ENCODE results near the gene HMGN4.

The HMGN4 gene

DNA sequence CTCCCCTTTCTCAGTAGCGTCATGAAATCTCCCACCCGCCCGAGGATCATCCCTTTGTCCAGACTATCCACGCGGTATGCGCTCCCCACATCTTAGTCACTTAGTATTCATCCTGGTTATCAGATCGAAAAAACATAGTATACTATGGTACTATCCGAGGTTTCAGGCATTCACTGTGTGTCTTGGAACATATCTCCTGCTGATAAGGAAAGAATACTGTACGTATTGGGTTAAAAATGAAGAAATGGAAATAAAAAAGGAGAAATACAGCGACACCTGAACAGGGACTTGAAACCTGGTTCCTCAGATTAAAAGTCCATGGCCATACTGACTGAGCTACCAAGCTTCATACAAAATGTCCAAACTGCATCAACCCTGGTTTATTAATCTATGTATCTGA is 14.0 kb downstream of the HMGN4 start:
- DNase-seq (ENCODE audit: low read depth), result no peak

DNA sequence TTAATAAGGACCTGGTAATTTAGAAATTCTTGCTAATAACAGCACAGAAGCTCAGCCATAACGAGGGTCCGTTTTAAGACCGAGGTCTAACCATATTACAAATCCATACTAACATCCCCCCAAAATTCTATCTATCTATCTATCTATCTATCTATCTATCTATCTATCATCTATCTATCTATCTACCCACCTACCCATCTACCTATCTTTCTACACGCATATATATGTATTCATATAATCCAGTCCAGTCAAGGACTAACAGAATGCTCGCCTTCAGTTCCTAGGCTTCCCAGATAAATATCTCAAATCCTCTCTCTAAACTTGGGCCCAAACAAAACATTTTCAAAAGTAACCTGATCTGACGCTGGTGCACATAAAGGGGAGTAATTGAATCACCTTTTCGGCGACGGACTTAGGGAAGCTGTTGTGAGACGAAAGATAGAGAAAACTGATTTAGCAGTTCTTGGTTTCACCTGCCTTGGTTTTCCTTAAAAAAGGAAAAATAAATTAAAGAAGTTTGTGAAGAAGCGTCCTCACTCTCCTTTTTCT is 14.5 kb downstream of the HMGN4 start:
- no peak for DNase-seq (ENCODE audit: low read depth)

DNA sequence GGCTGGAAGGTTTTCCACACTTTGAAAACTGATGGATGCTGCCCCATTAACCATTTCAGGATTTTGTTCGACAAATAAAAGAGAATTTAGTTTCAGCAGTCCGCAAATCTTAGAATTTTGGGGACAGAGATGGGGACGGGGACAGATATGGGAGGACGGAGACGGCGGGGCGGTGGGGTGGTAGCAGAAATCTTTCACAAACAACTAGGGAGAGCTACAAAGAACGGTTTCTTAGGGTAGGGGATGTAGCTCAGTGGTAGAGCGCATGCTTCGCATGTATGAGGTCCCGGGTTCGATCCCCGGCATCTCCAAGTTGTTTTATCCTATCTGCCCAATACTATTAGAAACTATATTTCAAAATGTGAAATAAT is 15.1 kb downstream of the HMGN4 start:
- DNase-seq (ENCODE audit: low read depth), result peak; percentile 59

DNA sequence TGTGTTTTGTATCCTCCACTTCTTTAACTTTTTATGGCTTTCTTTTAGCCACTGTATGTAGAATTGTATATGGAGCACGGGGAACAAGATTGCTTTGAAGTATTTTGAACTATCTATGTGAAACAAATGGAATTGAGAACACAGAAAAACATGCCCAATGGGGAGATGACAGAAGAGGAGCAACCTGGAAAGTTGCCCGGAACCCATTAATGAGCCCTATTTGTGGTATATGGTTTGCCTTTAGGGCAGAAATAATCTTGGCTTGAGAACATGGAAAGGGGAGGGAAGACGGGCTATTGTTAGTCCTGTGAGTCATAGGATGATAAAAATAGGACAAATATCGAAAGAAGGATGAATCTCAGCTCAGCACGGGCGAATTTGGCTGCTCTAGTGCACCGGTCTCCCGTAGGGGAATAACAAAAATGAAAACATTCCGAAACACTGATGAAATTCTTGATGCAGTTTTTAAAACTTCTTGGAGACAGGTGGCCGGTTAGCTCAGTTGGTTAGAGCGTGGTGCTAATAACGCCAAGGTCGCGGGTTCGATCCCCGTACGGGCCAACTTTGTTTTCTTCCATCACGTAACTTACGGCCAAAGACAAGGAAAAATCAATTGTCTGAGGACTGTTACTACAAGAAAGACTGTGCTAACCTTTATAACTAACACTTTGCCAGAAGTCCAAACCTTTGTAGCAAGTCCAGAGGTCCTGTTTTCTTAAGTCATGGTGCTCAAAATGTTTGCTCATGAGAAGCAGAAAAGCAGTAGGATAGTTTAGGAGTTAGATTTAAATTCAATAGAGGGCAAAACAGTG is 15.7 kb downstream of the HMGN4 start:
- DNase-seq (ENCODE audit: low read depth), result peak; percentile 56

DNA sequence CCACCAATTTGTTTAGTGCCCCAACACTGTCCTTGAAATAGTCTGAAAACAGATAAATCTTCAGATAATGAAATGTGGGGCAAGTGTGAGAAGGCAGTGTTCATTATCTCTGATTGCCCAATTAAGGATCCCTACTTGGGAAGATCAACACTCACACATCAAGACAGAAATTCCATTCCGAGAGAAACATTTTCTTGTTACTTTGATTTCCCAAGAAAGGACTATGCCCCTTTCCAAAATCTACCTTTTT is 16.2 kb downstream of the HMGN4 start:
- no peak for DNase-seq (ENCODE audit: low read depth)

DNA sequence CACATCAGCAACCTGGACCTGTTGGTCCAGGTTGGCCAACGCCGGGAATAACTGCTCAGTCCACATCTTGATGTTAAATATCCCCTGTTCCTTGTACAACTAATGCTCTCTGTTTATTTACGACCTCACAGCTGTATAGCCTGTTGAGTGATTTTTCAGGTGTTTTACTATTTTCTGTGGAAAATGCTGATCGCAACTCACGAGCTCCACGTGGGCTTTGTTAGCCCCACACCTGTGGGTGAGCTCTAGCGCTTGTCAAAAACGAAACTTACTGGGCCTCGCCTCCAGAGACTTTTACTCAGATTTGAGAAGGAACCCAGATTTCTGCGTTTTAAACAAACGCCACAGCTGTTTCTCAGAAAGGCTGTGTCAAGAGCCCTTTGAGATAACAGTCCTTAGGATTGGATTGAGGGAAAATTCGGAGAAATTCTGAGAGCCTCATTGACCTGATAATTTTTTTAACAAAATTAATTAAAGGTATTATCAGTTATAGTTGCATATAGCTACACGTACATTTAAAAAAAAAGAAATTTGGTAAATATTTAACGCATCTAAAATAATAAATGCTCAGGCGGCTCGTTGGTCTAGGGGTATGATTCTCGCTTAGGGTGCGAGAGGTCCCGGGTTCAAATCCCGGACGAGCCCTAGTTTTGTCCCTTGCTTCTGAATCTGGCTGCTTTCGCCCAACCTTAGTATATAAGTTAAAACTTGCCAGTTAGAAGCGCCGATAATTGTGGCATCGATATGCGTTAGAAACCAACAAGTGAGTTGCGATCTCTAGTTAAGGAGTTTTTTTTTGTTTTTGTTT is 16.7 kb downstream of the HMGN4 start:
- no peak for DNase-seq (ENCODE audit: low read depth)

DNA sequence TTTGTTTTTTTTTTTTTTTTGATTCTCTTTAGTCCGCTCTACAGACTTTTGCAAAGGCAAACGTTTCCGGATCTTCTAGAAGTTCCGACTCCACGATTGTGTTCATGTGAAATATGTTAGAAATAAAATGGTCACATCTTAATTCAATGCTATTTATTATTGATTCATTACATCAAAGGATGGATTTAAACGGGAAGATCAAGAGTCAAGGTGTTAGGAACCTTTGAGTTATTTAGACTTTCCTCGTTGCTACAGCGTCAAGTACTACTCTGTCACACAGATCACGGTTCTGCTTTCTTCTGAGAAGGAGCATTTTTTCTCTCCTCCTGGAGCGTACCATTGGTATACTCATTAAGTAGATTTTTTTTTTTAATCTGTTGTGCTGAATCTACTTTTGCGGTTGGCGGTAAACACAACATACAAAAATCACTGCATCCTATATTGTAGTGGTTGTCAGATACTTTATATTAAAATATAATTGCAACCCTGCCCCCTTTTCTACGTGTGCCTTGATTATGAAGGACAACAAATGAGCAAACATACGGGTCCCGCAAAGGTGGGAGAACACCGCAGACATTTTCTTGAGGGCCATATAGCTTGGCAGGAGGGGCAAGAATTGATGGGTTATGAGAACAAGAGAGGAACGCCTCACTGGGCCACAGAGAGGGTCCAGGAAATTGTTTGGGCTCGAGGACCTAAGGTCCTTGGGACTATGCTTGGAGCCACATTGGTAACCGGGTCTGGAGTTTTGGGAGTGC is 17.5 kb downstream of the HMGN4 start:
- no peak for DNase-seq (ENCODE audit: low read depth)

DNA sequence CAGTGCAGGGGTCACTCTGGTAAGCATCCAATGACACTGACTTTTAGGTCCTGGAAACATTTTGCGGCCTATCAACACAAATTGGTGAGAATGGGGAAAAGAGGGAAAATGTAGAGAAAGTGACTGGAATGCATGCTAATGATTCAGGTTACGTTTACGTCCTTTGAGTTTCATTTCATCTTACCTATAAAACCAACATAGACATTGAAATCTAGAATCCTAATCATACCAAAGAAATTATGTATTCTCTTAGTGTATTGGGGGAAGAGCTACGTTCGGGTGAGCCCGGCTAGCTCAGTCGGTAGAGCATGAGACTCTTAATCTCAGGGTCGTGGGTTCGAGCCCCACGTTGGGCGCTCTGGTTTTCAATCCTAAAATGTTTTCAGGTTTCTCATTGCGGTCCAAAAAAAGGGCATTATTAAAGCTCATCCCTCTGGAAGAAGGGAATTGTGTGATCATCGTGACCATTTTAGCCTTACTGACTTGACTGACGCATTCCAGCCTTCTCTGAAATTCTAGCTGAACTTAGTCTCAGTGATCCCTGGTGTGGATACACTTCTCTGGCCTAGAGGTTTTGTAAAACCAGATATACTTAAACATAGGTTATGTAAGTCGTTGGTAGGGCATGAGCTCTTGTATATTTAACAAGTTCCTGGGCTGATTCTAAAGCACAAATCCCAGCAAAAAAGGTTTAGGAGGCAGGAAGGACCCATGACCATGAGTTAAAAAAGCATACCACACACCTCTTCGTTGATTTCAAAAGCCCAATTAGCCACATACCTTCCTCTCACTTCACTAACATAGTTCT is 18.3 kb downstream of the HMGN4 start:
- no peak for DNase-seq (ENCODE audit: low read depth)

DNA sequence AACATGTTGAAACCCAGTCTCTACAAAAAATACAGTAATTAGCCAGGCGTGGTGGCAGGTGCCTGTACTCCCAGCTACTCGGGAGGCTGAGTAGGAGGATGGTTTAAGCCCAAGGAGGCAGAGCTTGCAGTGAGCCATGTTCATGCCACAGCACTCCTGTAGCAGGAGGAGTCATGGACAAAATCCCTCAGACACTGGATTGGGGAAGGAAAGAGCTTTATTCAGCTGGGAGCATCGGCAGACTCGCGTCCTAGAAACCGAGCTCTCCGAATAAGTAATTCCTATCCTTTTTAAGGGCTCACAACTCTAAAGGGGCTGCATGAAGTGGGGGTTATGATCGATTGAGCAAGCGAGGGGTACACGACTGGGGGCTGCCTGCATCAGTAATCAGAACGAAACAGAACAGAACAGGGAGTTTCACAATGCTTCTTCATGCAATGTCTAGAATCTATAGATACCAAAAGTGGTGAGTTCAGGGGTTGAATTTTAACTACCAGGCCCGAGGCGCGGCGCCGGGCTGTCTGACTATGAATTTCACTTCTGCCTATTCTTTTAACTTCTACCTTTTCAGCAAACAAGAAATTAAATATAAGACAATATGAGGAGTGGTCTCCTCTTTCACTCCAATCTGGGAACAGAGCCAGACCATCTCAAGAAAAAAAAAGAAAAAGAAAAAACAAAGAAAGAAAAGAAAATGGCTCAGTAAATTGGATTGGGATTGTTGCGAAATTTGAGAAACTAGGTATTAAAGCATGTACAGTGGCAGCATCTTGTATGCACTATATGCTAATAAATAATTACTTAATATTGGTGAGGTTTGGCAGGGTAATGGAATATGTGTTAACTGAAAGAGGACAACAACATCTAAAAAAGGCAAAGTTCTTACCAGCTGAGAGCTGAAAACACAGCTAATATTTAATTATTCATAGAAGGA is 23.6 kb downstream of the HMGN4 start:
- no peak for DNase-seq (ENCODE audit: low read depth)

DNA sequence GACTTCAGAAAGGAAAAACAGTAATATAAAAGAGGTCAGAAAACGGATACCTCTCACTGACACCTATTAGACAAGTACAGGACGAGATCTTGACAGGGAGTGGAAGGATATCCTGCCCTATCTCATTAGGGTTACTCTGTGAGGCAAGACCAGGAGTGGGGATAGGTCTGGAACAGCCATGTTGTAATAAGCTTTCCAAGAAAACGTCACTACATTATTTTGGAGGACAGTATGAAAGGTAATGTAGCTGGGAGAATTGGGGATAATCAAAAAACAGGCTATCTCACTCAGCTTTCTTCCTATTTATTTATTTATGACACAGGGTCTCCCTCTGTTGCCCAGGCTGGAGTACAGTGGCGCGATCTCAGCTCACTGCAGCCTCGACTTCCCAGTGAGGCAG is 25.3 kb downstream of the HMGN4 start:
- no peak for DNase-seq (ENCODE audit: low read depth)

DNA sequence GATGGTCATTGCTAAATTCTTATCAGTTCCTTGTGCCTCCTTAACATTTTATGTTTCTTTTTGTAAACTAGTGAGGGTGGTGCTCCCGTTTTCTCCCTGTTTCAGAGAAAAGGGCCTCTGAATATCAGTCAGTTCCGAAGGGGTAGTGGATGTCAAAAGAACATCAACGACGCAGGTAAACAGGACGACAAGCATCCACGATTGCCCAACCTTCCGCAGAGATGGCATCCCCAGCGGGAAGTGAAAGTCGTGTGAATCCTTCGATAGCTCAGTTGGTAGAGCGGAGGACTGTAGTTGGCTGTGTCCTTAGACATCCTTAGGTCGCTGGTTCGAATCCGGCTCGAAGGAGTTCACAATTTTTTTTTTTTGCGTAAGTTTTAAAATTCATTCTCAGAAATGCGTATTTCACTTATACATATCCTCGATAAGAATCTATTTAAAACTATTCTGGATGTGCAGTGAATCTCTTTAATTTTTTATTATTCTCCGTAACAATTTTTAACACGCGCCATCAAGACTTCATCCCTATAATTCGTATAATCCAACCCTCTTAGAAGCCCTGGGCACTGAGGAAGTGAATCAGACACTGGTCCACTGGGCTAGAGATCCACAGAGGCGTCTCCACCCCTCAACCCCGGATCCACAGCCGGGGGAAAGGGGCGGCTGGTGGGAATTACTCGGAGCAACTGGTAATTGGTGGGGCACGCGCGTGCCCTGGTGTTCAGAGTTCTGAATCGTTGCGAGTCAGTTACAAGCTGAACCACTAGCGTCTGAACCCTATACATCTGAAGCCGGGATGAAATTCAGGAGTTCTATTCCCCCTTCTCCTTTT is 30.7 kb downstream of the HMGN4 start:
- peak; percentile 100 for DNase-seq (ENCODE audit: low read depth)

DNA sequence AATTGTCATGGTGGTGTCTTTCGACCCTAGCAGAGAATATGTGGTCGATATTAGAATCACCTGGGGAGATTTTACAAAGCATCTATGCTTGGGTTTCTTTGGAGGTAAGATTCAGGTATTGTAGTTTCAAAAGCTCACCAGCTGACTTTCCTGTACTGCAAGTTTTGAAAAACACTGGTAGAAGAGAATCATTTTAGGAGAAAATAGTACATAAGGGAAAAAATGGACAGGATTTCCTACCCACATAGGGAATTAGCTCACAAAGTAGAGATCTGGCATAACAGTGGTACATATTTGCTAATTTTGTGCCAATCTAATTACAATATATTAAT is 31.2 kb downstream of the HMGN4 start:
- no peak for DNase-seq (ENCODE audit: low read depth)

DNA sequence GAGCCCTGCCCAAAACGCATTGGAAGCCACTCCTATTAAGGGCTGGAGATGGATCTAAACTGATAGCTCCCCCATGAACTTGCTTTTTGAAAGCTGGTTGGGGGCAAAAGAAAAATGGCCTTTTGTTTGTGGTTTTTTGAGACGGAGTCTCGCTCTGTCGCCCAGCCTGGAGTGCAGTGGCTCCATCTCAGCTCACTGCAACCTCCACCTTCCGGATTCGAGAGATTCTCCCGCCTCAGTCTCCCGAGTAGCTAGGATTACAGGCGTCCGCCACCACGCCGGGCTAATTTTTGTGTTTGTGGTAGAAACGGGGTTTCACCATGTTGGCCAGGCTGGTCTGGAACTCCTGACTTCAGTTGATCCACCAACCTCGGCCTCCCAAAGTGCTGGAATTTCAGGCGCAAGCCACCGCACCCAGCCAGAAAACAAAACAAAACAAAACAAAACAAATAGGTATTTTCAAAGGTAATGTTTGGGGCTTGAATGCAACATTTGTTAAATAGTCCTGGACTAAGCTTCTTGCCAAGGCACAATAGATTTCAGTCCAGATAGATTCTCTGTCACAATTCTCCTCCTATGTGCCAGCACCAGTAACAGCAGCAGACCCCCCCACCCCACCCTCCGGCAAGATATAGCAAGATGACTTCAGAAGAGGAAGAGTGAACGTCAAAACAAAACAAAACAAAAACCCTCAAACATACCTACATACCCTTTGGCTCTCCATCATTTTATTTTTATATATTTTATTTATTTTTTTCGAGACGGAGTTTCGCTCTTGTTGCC is 32.1 kb downstream of the HMGN4 start:
- DNase-seq (ENCODE audit: low read depth), result no peak

DNA sequence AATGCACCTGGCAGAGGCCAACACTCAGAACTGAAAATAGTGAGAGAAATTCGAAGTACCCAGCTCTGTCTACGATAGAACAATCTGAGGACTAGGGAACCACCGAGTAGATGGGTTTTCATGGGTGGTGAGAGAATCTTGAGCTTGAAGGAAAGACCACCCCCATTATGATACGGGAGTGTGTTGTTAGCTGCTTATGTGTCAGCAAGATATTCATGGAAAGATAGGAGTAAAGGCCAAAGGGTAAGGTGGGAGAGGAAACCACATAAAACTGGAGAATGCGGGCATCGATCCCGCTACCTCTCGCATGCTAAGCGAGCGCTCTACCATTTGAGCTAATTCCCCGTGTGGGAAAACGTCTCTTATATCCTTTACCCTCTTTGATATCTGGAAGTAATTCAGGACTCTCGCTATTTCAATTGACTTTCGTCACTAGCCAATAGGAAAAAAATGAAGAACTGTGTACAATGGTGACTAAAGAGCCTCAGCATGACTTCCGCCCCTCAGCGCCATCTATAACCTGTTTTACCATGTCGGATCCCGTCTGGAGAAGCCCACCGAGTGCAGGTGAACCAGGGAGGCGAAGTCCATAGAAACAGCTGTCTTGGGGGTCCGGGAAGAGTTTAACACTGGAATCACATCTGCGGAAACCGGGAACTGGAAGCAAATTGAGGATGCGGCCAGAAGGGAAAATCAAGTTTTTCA is 33.6 kb downstream of the HMGN4 start:
- DNase-seq (ENCODE audit: low read depth), result no peak

DNA sequence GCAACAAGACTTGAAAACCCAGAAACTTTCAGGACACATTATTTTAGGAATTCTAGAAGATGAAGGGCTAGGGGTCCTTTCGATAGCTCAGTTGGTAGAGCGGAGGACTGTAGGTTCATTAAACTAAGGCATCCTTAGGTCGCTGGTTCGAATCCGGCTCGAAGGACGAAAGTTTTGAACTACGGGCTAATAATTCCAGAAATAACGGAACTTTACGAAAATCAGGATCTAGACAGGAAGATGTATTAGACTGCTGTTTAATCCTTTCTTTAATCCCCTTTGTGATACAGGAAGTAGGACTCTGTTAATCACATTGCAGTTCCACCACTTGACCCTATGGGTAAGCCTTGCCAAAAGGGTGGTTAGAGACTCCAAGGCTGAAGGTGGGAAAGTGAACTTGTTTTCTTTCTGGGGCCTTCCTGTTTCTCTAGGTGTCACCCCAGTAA is 37.4 kb downstream of the HMGN4 start:
- DNase-seq (ENCODE audit: low read depth), result no peak

DNA sequence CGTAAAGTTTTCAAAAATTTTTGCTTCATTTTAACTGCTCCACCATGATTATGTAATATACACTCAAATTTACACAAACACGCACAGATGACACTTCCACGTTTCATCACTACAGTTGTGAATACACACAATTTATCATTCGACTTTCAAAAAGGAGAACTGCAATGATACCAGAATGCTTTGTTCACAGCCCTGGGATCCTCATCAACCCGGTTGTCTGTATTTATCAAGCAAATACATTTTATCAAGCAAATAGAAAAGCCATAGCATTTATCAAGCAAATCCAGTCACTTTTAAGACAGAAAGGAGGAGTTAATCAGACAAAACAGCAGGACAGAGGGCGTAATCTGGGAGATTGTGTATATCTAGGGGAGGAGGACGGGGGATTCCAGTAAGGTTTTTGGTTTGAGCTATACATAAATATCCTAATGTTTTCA is 38.3 kb downstream of the HMGN4 start:
- no peak for DNase-seq (ENCODE audit: low read depth)

DNA sequence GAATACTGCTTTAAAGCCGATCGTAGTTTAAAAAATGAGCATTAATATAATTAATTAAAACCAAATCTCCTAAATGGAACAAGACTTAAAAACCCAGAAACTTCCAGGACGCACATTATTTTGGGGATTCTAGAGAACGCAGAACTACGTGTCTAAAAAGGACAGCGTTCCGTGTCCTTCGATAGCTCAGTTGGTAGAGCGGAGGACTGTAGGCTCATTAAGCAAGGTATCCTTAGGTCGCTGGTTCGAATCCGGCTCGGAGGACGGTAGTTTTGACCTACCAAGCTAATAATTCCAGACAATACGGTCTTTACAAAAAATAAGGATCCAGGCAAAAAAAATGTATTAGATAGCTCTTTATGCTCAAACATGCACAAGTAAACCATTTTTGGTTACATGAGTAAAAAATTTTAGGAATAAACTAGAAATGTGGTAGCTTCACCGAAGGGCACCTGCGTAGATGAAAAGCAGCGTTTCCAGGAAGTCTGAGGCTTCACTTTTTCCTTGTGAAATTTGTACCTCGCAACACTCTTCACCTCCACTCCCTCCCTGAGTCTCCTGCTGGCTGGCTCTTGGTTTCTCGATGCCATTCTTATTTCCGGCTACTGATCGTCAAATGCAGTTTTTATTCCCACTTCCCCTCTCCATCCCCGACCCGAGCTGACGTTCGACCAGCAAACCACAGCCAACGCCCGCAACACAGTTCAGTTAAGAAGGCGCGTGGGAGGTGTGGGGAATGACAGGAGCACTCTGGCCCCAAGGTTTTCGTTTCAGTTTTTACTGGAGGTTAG is 39.0 kb downstream of the HMGN4 start:
- DNase-seq (ENCODE audit: low read depth), result peak; percentile 25

DNA sequence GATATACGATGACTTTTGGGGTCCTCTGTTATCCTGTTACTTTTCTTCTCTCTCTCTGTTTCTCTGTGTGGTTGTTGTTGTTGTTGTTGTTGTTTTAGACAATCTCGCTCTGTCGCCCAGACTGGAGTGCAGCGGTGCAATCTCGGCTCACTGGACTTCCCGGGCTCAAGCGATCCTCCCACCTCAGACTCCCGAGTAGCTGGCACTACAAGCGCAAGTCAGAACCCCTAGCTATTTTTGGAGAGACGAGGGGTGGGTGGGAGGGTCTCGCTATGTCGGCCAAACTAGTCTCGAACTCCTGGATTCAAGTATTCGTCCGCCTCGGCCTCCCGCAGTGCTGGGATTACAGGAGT is 39.5 kb downstream of the HMGN4 start:
- no peak for DNase-seq (ENCODE audit: low read depth)

Measured in stimulated activated CD8-positive, alpha-beta memory T cell treated with anti-CD3 and anti-CD28 coated beads, Interleukin-15, amount 100 ng/mL, for 1 hour (primary cell).